ENCODE results near the gene PPARG. TPM values are rescaled to one million over a fixed set of nuclear protein-coding genes. Genes with fewer than 3 reads are reported as not detected.

The PPARG gene
- total RNA-seq, 1 experiment from 2014 or later: 71.6 TPM

GRCh38 chr3:12408984-12409683, 120.3 kb downstream of the PPARG start (continued):
- TF ChIP-seq REST (IDR thresholded peaks at IDR 0.05; ENCODE audit: low read depth) (no peak), SP1 (IDR thresholded peaks at IDR 0.05; ENCODE audit: low read depth) (no peak), ELF1 (IDR thresholded peaks at IDR 0.05; ENCODE audit: borderline replicate concordance, low read depth) (no peak), EZH2phosphoT487 (IDR thresholded peaks at IDR 0.05; ENCODE audit: borderline replicate concordance) (no peak), FOSL1 (IDR thresholded peaks at IDR 0.05; ENCODE audit: low read depth) (no peak), EGR1 (IDR thresholded peaks at IDR 0.05; ENCODE audit: low read depth) (no peak), CBX3 (IDR thresholded peaks at IDR 0.05; ENCODE audit: low read depth) (no peak), ZFX (IDR thresholded peaks at IDR 0.05) (no peak), EZH2 (IDR thresholded peaks at IDR 0.05) (no peak), POLR2A (IDR thresholded peaks at IDR 0.05; ENCODE audit: borderline replicate concordance, extremely low read depth, insufficient read depth, insufficient read length) (no peak), ZNF274 (IDR thresholded peaks at IDR 0.05; ENCODE audit: low read depth, low read length) (no peak), RAD21 (IDR thresholded peaks at IDR 0.05; ENCODE audit: low read depth) (no peak), YY1 (IDR thresholded peaks at IDR 0.05; ENCODE audit: extremely low read depth, insufficient replicate concordance, low read depth, low read length) (no peak)
